SU-DHL-6 (cell line): ENCODE results near the gene BMPR1B.

Experiments used
- EZH2phosphoT487 ChIP-seq: fragments of 200-600 bp; sonication (generic), shearing (Covaris generic); conservative IDR thresholded peaks from 2 replicates; pipeline ENCODE4 v1.6.1; 2018; ENCODE audit warnings: mild to moderate bottlenecking, antibody characterized with exemption, low read length, moderate library complexity, mixed read lengths
- TF ChIP-seq, protein P1 (sequence below): fragments of 200-600 bp; sonication (generic); IDR thresholded peaks from one replicate; pipeline ENCODE4 v1.5.1; 2017; ENCODE audit warnings: antibody characterized with exemption, mild to moderate bottlenecking, low read length, moderate library complexity; ENCODE audit not compliant: insufficient read depth, poor library complexity, severe bottlenecking

DNA sequence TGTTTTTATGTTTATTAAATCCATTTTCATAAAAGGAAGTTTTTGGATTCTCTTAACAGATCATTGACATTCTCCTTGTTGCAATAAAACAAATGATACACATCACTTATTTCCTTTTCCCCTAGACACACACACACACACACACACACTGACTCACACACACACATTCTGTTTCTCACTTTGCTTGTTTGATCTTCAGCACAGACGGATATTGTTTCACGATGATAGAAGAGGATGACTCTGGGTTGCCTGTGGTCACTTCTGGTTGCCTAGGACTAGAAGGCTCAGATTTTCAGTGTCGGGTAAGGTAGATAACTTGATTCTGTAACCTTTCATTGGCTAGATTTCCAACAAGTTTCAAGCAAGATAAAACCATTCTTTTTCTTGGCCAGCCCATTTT, 356.8 kb downstream of the BMPR1B start:
- TF ChIP-seq, protein P1, sequence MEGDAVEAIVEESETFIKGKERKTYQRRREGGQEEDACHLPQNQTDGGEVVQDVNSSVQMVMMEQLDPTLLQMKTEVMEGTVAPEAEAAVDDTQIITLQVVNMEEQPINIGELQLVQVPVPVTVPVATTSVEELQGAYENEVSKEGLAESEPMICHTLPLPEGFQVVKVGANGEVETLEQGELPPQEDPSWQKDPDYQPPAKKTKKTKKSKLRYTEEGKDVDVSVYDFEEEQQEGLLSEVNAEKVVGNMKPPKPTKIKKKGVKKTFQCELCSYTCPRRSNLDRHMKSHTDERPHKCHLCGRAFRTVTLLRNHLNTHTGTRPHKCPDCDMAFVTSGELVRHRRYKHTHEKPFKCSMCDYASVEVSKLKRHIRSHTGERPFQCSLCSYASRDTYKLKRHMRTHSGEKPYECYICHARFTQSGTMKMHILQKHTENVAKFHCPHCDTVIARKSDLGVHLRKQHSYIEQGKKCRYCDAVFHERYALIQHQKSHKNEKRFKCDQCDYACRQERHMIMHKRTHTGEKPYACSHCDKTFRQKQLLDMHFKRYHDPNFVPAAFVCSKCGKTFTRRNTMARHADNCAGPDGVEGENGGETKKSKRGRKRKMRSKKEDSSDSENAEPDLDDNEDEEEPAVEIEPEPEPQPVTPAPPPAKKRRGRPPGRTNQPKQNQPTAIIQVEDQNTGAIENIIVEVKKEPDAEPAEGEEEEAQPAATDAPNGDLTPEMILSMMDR: no peak
- no peak for TF ChIP-seq EZH2phosphoT487
